Bronchus fibroblast of lung (primary cell): Measurements from ENCODE around the gene REXO2. TPM values are rescaled to one million over a fixed set of nuclear protein-coding genes. Genes with fewer than 3 reads are reported as not detected.

Source experiments
- total RNA-seq: library from RNA; depleted of rRNA; stranded (reverse); fragments of >200 nt; gene quantifications from 2 replicates; pipeline ENCODE4 v1.2.3, GENCODE V29; 2015

Gene REXO2
- total RNA-seq = 162 and 174 TPM in 2 replicates

DNA sequence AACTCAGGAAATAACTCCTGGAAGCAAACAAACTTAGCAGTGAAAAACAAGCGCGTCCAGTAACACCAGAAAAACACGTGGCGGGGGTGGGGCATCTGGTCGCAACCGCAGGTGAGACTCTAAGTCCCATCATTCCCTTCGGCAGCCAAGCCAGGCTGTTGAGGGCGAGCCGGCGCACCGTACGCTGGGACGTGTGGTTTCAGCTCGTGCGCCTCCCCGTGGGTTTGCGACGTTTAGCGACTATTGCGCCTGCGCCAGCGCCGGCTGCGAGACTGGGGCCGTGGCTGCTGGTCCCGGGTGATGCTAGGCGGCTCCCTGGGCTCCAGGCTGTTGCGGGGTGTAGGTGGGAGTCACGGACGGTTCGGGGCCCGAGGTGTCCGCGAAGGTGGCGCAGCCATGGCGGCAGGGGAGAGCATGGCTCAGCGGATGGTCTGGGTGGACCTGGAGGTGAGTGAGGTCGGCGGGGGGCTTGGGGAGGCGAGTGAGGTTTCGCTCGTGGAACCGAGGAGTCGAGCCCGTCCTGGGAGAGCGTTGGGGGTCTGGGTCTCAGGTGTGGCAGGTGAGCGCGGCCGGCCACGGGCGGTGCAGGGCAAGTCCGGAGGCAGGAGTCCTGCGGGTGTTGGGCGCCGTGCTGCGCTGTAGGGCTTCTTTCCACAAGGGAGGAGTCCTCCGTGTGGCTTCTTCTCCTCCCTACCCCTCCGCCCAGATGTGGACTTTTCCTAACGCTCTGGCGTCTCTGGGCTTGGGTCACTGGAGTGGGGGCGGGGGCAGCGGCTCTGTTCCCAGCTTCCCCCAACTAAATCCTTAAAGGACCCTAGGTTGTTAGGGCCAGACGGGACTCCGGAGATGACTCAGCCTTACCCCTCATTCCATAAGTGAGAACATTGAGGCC, at the start of gene REXO2:
Gene REXO2, plus strand, starts transcription at position 239 of the 892 bp plus-strand sequence. Its CDS starts 62 bp downstream, at position 301.

DNA sequence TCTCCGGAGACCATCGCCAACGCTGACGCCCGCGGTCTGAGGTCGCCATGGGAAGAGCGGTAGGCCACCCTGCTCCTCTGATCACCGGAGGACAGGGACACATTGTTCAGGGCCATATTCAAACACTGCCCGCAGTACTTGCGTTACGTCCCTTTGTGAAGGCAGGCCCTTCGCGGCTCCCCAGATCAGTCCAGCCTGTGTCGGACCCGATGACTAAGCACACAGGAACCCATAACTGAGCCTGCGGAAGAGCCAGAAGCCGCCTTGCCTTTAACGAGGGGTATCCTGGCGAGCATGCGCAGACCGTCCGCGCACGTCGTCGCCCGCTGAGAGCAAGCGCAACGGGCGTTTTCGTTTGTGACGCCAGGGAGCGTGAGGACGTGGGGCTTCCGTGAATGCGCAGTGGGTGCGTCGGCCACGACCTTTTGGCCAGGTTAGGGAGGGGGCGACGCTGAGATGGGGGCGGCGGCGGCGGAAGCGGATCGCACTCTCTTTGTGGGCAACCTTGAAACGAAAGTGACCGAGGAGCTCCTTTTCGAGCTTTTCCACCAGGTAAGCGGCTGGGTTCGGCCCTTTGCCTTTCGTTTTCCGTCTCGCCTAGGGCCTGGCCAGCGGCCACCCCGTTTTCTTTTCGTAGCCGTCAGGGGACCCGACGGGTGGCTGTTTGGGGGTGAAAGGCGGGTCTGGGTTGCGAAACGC, 38.9 kb upstream of the REXO2 start, which contains the start of the genes C11orf71 and RBM7:
Gene C11orf71, minus strand, starts transcription at position 296 of the 699 bp plus-strand sequence. Its CDS starts 180 bp downstream, at position 116.
Gene RBM7, plus strand, starts transcription at position 451 of the 699 bp plus-strand sequence. Its CDS starts 6 bp downstream, at position 457.

Other genes with a start within 250 kb of the REXO2 start
- 447 and 483 TPM in 2 replicates for gene NNMT, start 143.1 kb upstream of the REXO2 start, total RNA-seq
- gene C11orf71, start 39.0 kb upstream of the REXO2 start, total RNA-seq = 4.0 and 5.5 TPM in 2 replicates
- 25.7 and 27.2 TPM in 2 replicates for gene RBM7, start 38.8 kb upstream of the REXO2 start, total RNA-seq
- not detected in 2 replicates for gene NXPE1, start 120.4 kb downstream of the REXO2 start, total RNA-seq
- not detected in 2 replicates for gene NXPE4, start 156.3 kb downstream of the REXO2 start, total RNA-seq
- gene NXPE2, start 239.1 kb downstream of the REXO2 start, total RNA-seq = under 0.01 TPM in 1 of 2 replicates, not detected in the other